Ramos (cell line): ENCODE data around the gene AUP1.

Source experiments
- in situ Hi-C: fragments of 300-500 bp; cut with MboI; formaldehyde crosslinking; loops from one replicate; pipeline ENCODE4 v1.14.3; 2022; ENCODE audit warnings: low sequenced_read_pairs; ENCODE audit not compliant: unreplicated experiment

The AUP1 gene

DNA sequence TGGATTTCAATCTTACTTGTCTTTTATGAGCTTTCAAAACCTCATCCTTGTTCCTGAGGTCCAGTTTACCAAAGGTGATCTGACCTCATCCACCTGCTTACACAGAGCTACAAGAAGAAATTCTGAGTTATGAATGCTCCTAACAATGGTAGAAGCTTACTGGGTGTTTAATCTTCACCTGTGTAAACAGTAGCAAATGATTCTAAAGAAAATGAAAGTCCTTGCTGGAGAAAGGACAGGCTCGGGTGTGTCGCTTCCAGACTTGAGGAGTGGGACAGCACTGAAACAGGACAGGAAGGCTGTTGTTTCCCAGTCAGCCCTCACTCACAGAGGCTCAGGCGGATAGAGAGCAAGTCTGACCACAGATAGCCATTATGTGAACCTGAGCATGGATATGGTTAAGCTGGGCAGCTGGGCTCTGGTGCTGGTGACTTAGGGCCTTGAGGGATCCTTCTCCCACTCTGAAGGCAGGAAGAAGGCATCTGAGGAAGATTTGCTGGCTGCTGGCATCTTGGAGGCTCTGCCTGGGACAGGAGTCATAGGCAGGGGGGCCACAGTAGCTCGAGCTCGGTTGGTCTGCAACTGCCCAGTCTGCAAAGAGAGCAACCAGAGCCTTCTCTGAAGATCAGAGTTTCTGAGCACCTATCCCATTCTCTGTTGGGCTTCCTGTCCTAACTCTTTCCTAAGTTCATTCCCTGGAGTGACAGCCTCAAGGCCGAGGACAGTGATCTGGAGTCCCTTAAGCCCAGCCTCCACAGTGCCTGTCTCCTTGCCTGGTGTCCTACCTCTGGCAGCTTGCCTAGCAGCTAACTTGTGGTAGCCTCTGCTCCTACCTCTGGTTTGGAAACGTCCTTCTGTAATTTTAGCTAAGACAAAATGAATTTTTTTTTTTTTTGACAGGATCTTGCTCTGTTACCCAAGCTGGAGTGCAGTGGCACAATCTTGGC is 29.1 kb upstream of the AUP1 start:
- in situ Hi-C loops: no loop called here

DNA sequence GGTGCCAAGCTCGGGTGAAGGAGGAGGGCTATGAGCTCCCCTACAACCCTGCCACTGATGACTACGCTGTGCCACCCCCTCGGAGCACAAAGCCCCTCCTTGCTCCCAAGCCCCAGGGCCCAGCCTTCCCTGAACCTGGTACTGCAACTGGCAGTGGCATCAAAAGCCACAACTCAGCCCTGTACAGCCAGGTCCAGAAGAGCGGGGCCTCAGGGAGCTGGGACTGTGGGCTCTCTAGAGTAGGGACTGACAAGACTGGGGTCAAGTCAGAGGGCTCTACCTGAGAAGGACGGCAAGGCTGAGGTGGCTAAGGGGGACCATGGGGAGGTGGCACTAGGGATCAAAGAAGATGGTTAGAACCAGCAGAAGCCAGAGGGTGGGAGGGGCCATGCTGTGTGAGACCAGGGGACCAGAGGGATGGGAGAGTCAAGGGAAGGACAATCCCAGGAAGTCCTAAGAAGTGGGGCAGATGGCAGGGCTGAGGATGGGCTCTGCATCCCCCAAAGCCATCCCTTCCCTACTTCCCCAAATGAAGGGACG is 27.4 kb upstream of the AUP1 start:
- in situ Hi-C loops: no loop called here

GRCh38 chr2:74556159-74556558 is 26.7 kb upstream of the AUP1 start:
- in situ Hi-C loops: no loop called here

DNA sequence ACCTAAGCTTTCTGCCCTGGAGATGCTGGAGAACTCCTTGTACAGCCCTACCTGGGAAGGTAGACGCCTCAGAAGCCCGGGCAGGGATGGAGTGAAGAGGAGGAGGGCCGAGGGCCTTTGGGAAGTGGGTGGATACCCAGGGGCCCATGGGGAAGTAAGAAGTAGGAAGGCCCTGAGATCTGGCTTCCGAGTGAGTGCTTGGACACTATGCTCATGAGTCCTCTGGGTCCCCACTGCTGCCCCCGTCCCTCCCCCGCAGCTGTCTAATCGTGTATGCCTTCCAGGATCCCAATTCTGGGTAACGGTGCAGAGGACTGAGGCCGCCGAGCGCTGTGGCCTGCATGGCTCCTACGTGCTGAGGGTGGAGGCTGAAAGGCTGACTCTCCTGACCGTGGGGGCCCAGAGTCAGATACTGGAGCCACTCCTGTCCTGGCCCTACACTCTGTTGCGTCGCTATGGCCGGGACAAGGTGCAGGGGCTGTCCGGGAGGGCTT is 26.2 kb upstream of the AUP1 start:
- in situ Hi-C loops: no loop called here

DNA sequence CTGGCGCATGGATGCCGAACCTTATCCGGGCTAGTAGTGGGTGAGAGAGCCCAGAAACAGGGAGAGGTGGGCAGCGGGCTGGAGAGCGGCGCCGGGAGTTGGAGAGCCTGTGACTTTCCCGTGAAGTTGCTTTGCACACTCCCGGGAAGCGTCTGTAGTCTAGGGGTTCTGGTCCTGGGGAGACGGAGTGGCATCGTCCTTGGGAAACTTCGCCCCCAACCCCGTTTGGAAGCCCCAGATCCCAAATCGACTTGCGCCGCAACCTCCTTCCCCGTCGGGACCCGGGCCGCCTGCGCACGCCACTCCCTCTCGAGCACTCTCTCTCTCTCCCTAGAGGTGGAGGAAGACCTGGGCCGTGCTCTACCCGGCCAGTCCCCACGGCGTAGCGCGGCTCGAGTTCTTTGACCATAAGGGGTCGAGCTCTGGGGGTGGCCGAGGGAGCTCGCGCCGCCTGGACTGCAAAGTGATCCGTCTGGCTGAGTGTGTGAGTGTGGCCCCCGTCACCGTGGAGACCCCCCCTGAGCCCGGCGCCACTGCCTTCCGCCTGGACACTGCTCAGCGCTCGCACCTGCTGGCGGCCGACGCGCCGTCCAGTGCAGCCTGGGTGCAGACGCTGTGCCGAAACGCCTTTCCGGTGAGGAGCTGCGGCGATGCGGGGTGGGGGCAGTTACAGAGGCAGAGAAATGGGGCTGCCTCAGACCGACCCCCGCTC is 25.5 kb upstream of the AUP1 start:
- in situ Hi-C loops: no loop called here

- in situ Hi-C loops: no loop called here
Observed at GRCh38 chr2:74553892-74554819, 24.6 kb upstream of the AUP1 start, which contains the start of the genes DOK1 and LOXL3. DOK1 (plus strand) TSS chr2:74554720; CDS start chr2:74554755, 35 bp downstream. LOXL3 (minus strand) TSS chr2:74553942; CDS start chr2:74552634, 1,308 bp downstream.

DNA sequence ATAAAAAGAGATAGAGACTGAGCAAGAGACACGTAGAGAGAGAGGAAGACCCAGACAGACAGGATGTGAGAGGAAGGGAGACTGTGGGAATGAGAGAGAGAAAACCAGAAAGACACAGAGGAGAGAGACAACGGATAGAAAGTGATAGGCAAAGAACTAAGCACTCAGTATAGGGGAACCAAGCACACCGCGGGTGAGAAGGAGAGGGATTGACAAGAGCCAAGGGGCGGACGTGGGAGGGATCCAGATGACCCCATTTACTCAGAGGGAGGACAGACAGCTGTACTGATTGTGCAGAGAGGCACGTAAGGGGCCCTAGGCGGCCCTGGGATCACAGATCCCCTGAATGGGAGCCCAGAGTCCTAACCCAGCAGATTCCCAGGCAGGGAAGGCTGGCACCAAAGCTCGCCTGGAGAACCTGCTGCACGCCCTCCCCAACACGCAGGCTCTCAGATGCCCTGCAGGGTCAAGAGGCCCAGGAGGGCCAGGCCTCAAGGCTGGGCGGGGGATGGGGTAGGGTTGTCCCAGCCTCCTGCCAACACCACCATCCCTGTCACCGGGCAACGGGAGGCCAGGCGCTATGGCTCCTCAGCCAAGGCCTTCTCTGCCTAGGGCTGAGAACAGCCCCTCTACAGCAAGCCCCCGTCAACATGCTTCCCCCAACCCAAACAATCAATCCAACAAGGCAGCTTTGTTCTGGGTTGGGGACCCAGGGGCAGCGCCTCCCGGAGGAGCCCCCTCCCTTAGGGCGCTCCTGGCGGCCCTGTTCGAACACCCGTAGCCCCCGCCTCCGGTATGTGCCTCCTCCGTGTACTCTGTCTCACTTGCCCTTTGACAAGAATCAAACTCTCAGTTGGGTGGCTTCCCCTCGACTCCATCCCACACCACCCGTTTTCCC is 23.7 kb upstream of the AUP1 start:
- in situ Hi-C loops: no loop called here

DNA sequence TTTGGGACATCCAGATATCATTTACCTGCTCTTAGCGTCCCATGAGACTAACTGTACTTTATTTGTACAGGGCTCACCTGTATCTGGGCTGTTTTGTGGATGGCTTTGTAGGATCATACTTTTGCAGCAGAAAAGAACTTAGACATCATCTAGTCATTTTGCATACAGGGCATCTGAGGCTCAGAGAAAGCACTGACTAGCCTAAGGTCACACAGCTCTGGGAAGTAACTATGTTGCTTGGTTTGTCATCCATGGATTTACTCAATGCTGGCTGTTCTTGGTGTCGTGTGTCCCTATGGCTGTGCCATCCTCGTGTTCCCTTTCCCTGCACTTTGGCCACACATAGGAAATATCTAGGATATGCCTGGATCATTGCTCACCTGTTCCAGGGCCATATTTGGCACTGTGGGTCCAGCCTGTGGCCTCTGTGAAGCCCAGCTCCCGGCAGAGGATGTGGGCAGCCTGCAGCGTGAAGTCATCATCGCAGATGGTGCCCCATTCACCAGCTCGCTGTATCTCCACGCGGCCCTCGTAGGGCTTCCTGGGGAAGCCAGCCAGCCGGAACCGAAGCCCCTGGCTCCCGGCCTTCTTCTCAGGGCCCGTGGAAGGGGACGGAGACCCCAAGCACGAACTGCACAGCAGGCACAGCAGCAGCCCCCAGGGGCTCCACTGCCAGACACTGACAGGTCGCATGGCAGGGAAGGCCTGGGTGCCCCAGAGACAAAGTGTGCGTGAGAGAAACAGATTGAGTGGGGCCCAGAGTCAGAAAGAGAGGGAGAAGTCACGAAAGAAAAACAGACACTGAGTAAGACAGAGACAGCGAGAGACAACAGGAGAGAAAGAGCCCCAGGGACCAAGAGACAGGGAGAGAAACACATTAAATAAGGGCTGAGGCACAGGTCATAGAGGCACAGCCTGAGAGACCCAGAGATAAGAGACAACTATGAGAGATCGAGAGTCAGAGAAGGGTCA is 22.7 kb upstream of the AUP1 start:
- in situ Hi-C loops: no loop called here

GRCh38 chr2:74551530-74551929 is 22.0 kb upstream of the AUP1 start:
- in situ Hi-C loops: no loop called here

DNA sequence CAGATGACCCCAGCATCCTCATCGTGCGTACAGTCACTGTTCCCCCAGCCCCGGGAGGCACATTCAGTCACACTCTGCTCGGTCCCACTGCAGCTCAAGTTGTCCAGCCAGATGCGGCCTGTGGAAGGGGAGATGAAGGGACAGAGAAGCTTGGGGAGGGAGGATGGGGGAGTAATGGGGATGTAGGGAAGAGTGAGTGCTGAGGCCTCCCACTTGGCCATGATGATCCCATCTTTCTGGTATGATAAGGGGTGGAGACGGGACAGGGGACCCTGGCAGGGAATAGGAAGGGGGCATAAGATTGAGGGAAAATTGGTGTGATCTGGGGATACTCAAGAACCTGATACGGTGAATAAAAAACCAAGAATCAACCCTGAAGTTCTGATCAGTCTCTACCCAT is 20.7 kb upstream of the AUP1 start:
- in situ Hi-C loops: no loop called here

DNA sequence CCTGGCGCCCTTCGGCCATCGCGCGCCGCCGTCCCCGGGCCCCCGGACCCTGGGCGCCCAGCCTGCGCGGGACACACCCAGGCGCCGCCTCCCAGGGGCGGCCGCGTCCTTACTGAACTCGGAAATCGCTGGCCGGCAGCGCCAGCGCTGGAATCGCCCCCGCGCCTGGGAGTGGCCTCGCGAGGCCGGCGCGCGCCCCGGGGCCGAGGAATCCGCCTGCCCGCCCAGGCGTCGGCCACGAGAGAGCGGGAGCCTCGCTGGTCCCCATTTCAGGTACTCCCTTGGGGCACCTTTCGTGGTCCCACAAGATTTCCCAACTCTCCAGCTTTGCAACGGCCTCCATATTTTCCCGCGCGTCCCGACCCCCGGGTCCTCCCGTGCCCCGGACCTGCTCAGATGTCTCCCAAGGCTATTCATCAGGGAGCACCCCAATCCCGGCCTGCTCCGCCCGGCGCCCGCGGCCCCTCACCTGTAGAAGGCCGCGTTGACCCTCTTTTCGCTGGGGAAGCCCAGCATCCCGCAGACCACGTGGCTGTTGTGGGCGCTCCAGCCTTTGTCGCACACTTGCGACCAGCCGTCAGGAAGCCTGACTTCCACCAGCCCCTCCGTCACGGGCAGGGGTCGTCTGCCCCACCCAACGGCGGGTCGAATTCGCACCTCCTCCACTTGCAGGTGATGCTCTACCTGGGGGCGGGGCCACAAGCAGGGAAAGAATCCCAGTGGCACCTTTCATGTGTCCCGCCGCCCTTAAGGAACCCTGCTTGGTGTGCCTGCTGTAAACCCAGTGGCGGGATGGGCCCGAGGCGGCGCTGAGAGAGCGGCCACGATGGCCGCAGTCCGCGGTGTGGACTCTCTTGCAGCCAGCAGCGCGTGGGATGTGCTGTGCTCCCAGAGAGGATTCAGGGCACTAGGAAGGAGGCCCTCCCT is 19.7 kb upstream of the AUP1 start:
- in situ Hi-C loops: no loop called here

DNA sequence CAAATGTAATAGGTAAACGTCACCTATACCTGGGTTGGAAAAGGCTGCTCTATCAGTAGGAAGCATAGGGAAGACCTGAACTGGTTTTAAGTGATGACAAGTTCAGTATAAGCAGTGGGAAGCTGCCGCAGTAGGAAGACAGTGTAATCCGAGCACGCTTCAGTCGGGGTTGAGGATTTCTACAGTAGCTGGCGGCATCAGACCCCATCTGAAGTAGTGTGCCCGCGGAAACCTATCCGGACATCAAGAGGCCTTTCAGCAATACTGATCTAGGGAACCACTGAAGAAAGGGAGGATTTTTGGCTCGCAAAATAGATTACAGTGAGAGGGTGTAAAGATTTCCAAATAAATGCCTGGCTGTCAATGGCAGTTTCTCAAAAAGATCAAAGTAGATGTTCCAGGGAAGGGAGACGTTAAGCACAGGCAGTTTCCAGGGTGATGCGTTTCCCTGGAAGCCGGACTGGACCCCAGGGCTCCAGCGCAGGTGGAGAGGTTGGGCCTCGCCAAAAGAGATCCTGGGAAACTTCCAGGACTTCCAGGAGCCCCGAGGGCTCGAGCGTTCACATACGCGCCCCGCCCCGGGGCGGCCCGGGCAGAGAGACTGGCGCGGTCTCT is 18.9 kb upstream of the AUP1 start:
- in situ Hi-C loops: no loop called here

DNA sequence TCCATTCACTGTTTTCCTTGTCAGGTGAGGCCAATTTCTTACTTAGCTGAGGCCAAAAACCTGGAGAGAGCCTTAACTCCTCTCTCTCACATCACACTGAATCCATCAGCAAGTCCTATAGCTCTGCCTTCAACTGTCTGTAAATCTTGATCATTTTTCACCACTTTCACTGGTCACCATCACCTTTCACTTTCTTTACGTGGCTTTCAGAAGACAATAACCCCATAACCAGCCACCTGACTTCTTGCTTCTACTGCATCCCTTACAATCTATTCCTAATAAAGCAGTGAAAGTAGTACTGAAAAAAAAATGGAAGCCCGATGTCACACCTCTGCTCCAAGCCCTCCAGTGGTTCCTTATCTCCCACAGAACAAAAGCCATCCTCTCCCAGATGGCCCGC is 16.5 kb upstream of the AUP1 start:
- in situ Hi-C loops: no loop called here

- in situ Hi-C loops: no loop called here
Observed at GRCh38 chr2:74544634-74545033, 15.1 kb upstream of the AUP1 start.

GRCh38 chr2:74542978-74543377 is 13.5 kb upstream of the AUP1 start:
- in situ Hi-C loops: no loop called here

- in situ Hi-C loops: no loop called here
Observed at GRCh38 chr2:74540291-74540690, 10.8 kb upstream of the AUP1 start.
